WI38 (cell line): ENCODE results near the gene RAB11FIP5.

Source experiments
- H3K4me3 ChIP-seq: 2 replicates; pipeline ENCODE4 v1.5.1; 2011; ENCODE audit warnings: low read depth, mild to moderate bottlenecking, control low read depth, low read length
- CTCF ChIP-seq: IDR thresholded peaks from 2 replicates; pipeline ENCODE4 v1.5.1; 2012; ENCODE audit warnings: low read depth, mild to moderate bottlenecking, control low read depth, low read length

Gene RAB11FIP5

DNA sequence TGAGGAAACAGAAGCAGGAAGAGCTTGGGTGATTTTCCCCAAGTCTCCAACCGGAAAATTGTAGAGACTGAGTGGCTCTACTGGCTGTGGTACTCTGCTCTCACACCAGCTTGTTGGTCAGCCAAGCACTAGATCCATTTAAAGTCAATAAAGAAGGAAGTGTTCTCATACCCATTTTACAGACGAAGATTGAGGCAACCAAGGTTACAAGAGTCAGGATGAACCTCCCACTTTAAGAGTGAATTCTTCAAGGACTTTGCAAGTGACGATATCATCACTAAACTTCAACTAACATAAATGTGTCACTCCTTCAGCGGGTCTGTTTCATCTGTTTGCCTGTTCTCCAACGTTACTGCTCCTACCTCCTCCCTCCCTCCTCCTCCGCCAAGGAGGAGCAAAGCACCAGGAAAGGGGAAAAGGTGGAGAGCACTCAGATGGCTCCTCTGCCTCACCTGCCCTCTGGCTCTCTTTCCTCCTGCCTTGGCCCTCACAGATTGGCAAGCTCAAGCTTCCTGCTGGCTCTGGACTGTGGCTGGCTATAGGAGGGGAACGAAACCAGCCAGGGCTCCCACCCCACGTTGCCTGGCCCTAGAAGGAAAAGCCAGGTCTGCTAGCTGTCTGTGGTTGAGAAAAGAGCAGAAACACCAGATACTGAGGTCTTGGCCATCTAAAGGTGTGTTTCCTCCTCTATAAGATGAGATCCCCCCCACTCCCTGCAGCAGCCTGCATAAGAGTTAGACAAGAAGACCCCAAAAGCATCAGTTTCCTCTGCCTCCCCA lies 3.6 kb upstream of the RAB11FIP5 start:
- H3K4me3 ChIP-seq: no peak overlapping the region
- no peak for TF ChIP-seq CTCF

- H3K4me3 ChIP-seq: no peak overlapping the region
- no peak for TF ChIP-seq CTCF
These were observed 1.6 kb upstream of the RAB11FIP5 start for GRCh38 chr2:73114273-73114867.

- peak overlapping the region; percentile 83 for H3K4me3 ChIP-seq
- TF ChIP-seq CTCF: no peak
These were observed 479 bp downstream of the RAB11FIP5 start for GRCh38 chr2:73112026-73112912.

- H3K4me3 ChIP-seq: peak overlapping the region; percentile 83
- TF ChIP-seq CTCF: no peak
These were observed 1.4 kb downstream of the RAB11FIP5 start for GRCh38 chr2:73111073-73112025.

- H3K4me3 ChIP-seq: peak overlapping the region; percentile 83
- no peak for TF ChIP-seq CTCF
These were observed 2.3 kb downstream of the RAB11FIP5 start for GRCh38 chr2:73110168-73111072.
